Esophagus muscularis mucosa (tissue), 4 donors: Measurements from ENCODE around the gene NR3C2.

Experiments
- EP300 ChIP-seq: sonication (generic); formaldehyde crosslinking; IDR thresholded peaks from one replicate; pipeline ENCODE4 v1.6.1; 2017; ENCODE audit warnings: antibody characterized with exemption
- POLR2A ChIP-seq: fragments of 450-650 bp; IDR thresholded peaks from one replicate; pipeline ENCODE4 v1.6.1; 2017; ENCODE audit warnings: antibody characterized with exemption, moderate library complexity, mild to moderate bottlenecking, low read depth
- POLR2AphosphoS5 ChIP-seq, 2 donors: sonication (generic); formaldehyde crosslinking; IDR thresholded peaks; one replicate each; pipeline ENCODE4 v1.6.1; 2017; ENCODE audit warnings: antibody characterized with exemption in 2 of 2
- TF ChIP-seq, protein P1 (sequence below), 3 experiments: fragments of 200-600 bp in 2 of 3; fragments of 450-650 bp in 1 of 3; sonication (generic) in 2 of 3; IDR thresholded peaks; one replicate each; pipeline ENCODE4 v1.5.1; 2017 to 2019; ENCODE audit warnings: antibody characterized with exemption in 3 of 3, mild to moderate bottlenecking in 2 of 3, moderate library complexity in 1 of 3

DNA sequence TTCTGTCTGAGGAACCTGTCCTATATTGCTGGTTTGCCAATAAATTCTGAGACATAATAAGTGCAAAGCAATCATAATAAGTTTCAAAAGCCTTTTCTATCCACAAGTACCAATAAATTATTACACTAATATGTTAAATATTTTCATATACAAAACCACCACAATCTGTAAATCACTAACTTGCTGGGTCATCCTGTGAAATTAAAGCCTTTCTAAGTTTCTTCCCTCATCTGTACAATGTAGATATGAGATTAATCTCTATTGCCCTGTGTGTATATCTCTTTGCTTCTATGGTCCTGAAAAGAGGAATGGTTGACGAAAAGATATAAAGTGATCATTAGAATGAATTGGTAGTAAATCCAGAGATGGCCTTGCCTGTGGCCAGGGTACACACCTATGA is 231.6 kb downstream of the NR3C2 start:
- TF ChIP-seq, protein P1, sequence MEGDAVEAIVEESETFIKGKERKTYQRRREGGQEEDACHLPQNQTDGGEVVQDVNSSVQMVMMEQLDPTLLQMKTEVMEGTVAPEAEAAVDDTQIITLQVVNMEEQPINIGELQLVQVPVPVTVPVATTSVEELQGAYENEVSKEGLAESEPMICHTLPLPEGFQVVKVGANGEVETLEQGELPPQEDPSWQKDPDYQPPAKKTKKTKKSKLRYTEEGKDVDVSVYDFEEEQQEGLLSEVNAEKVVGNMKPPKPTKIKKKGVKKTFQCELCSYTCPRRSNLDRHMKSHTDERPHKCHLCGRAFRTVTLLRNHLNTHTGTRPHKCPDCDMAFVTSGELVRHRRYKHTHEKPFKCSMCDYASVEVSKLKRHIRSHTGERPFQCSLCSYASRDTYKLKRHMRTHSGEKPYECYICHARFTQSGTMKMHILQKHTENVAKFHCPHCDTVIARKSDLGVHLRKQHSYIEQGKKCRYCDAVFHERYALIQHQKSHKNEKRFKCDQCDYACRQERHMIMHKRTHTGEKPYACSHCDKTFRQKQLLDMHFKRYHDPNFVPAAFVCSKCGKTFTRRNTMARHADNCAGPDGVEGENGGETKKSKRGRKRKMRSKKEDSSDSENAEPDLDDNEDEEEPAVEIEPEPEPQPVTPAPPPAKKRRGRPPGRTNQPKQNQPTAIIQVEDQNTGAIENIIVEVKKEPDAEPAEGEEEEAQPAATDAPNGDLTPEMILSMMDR (IDR thresholded peaks at IDR 0.05): no peak
- TF ChIP-seq EP300 (no peak), POLR2A (no peak), POLR2AphosphoS5 (IDR thresholded peaks at IDR 0.05) (no peak)
